GM21723 (cell line): Measurements from ENCODE around the gene PSTPIP1.
"Not testable (repeated sequence)": the region's sequence is repeated elsewhere in the genome, so short reads cannot be mapped to it uniquely, and the experiment has no call there.

ENCODE experiments used
- ATAC-seq: cut with Tn5 transposase; IDR thresholded peaks from one replicate; pipeline ENCODE4 v1.9.1; 2021; ENCODE audit warnings: mild to moderate bottlenecking, moderate library complexity; ENCODE audit not compliant: unreplicated experiment

PSTPIP1 gene

GRCh38 chr15:76994971-76995945, at the start of gene PSTPIP1:
PSTPIP1 (plus strand) TSS chr15:76995126; CDS start chr15:76995574, 448 bp downstream.
- peak; percentile 54 for ATAC-seq

DNA sequence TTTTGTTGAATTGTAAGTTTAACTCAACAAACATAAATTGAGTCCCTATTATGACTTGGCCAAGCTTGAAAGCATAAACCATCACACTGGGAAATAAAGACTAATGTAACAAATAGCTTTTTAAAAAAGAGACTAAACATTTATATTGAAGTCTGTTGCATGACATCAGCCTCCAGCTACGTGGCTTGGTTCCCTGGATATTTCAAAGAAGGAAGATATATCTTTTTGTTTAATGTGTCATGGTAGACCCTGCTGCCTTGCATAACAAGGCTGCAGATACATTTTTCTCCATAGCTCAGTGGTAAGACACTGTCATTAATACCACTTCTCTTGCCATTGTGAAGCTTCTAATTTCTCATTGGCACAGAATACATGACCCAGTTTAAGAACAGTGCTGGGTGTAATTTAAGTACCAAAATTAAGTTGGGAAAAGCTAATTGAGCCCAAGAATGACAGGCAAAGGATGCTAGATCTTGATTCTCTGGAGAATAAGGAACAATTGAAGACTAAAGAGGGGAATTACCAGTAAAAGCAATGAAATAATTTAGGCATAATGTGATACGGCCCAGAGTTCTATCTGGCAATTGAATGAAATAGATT, 49.3 kb upstream of the PSTPIP1 start:
- no peak for ATAC-seq

DNA sequence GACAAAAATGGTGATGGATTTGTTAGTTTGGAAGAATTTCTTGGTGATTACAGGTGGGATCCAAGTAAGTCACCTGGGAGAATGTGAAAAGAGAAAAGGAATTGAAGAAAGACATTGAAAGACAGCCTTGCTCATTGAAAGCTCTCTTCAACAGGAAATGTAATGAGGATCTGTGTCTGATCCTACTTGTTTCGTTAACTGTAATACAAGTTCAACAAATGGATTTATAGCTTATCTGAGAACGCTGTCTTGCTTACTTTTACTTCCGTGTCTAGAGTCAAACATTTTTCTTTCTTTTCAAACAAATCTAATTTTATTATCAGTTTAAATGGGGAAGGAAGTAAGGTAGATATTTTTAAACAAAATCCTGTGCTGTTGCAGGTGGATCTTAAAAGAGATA, 47.5 kb upstream of the PSTPIP1 start:
- ATAC-seq: no peak

- no peak for ATAC-seq
These were observed 43.7 kb upstream of the PSTPIP1 start for GRCh38 chr15:76951220-76951619.

DNA sequence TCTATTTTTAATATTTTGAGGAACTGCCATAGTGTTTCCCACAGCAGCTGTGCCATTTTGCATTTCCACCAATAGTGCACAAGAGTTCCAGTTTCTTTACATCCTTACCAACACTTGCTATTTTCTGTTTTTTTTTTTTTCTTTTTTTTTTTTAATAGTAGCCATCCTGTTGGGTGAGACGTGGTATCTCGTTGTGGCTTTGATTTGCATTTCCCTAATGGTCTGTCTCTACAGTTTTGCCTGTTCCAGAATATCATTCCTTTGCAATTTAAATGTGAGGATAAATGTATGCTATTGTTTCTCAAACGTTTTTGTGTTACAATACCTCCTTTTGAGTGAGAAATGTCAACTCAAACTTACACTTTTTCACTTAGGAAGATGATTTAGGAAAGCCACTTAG, 41.0 kb upstream of the PSTPIP1 start:
- ATAC-seq: no peak

DNA sequence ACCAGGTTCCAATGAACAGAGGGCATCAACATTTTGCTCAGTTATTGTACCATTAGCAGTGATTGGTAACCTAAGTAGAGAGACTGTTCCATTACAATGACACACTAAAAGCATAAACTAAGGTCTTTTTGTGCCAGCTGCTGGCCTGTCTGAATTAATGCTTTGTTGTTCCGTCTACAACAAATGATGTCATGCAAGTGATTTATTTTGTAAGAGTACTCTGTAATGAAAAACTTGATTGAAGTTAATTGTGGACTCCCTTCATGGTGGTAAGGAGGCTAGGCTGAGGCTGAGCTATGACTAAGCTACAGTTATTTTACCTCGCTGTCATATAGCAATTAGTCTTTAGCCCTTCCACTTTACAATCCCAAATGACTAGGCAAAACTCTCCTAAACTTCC, 40.2 kb upstream of the PSTPIP1 start:
- ATAC-seq: no peak

DNA sequence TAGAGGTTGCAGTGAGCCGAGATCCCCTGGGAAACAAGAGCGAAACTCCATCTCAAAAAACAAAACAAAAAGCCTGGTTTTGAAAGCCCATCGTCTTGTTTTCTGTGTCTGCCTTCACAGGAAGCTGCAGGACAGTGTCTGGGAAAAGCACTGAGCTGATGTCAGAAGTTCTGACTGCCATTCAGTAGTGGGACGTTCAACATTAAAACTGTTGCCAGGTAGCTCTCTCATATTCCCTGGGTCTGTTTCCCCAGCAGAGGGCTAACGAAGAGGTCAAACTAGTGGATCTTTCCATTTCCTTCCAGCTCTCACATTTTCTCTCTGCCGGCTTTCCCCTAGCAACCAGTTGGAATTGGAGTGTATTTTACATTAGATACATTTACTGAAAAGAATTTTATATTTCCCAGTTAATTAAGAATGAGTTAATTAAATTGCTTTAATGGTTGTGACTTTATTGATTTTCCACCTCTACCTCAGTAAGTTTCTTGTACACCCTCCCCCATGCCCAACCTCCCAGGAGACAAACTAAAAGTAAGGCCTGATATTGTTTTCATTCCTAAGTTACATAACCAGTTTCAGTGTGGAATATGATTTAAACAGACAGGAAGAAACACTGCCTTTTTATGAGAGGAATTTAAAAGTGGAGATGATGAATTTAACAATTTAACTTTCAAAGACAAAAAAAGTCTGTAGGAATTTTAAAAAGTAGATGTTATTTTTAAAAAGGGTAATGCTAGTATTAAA, 33.5 kb upstream of the PSTPIP1 start:
- ATAC-seq: no peak

DNA sequence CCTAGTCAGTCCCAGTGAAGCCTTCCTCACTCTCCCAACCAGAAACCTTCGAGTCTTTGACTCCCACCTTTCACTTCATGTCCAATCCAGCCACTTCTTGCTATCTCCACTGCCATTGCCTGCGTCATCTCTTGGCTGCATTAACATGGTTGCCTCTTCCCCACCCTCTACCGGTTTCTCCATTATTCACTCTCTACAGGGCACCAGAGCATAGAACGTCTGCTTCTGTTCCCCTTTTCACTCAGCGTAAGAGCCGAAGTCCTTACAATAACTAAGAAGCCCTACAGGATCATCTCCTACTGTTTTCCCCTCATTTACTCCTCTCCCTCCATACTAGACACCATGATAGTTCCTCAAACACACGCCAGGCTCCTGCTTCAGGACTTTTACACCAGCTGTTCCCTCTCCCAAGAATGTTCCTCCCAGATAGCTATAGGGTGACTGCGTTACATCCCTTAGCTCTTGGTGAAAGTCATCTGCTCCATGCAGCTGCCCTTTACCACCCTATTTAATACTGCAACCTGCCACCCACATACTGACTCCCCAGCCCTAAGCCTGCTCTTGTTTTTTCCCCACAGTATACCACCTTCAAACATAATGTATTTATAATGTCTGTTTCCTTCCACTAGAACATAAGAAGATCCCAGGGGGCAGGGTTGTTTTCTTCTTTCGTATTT, 32.5 kb upstream of the PSTPIP1 start:
- no peak for ATAC-seq

DNA sequence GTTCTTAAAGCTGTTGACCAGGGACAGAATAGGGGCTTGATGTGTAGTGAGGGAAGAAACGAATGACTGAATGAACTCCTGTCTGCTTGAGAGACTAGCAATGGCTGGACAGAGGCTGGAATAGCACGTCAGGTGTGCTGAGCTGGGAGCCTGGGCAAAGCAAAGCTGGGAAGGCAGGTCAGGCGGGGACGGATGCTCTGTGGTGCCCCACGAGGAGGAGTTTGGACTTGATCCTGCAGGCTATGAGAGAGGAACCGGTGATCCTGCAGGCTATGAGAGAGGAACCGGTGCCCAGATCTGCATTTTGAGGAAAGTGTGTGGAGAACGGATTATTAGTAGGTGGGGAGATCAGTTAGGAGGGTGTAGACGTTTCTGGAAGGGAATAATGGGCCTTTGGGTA, 31.3 kb upstream of the PSTPIP1 start:
- ATAC-seq: no peak

- no peak for ATAC-seq
These were observed 30.8 kb upstream of the PSTPIP1 start for GRCh38 chr15:76964157-76964556.

DNA sequence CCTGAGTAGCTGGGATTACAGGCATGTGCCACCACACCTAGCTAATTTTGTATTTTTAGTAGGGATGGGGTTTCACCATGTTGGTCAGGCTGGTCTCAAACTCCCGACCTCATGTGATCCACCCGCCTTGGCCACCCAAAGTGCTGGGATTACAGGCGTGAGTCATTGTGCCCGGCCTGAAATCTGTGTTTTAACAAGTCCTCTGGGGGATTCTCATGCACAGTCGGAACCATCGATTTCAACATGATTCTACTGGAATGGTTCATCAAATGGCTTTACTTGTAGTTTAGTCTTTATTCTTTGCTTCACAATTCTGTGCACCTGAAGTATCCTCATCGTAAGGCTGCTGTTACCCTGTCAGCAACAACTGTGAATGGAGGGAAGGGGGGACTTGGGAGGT, 28.9 kb upstream of the PSTPIP1 start:
- not testable (repeated sequence) for ATAC-seq

DNA sequence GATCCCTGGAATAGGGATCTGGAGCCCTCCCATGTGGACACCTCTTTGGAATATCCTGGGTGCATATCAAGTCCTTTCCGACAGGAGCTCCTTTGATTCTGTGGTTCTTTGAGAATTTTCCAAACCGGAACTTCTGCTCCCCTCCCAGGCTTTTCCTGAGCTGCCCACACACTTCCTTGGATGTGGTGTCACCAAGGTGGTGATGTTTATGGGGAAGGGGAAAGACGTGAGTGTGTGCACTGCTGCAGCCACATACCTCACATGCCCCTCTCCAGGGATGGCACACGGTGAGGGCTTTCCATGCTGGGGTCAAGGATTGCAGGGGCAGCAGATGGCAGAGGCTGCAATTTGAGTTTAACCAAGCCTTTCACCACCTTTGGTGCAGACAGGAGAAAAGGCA, 27.9 kb upstream of the PSTPIP1 start:
- ATAC-seq: no peak

DNA sequence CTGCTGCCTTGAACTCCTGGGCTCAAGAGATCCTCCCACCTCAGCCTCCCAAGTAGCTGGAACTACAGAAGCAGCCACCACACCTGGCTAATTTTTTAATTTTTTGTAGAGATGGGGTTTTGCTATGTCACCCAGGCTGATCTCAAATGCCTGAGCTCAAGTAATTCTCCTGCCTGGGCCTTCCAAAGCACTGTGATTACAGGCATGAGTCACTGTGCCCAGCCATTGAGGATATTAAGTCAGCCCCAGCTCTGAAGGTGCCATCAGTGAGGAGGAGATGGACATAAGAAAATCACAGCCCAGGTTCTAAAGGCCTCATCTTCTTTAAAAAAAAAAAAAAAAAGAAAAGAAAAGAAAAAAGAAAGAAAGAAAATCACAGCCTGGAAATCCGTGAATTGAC, 26.6 kb upstream of the PSTPIP1 start:
- ATAC-seq: no peak

DNA sequence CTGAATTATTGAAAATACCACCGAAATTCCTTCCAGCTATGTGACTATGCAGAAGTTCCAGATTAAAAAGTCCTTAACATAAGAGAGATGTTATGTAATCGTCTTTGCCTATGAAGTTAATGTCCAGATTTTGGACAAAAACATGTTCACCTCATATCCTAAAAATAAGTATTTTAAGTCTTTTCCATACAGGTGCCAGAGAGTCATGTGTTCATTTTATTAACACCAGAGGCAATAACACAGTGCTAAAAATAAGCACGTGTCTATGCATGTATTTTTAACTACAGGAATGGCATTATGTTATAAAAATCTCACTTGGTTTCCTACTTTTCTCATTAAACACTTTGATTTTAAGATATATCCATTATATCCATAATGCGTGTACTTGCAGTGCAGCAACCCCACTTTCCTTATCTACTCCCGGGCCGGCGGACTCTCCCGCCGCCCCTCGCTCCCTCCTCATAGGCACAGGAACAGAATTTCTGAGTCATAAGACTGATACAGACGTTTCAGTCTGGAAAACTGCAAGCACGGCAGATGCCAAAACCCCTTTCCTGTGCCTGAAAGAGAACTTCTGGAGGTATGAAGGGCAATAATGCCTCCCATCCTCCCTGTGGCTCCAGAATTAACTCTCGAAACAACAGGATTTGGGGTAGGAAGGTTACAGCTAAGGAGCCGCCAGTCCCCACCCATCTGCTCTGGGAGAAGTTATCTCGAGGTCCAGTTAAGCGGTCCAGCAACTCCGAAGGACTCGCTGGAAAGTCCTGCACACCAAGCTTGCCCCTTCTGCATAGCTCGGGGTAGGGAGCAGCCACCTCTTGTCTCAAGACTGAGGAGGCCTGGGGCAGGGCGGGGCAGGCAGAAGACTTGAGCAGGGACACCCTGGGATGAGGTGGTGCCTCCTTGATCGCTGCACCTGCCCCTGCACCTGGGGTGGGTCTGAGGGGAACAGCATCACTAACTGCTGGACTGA, 22.3 kb upstream of the PSTPIP1 start:
- ATAC-seq: no peak

- ATAC-seq: no peak
These were observed 21.6 kb upstream of the PSTPIP1 start for GRCh38 chr15:76973362-76973743.

- no peak for ATAC-seq
These were observed 21.0 kb upstream of the PSTPIP1 start for GRCh38 chr15:76973906-76974305.

DNA sequence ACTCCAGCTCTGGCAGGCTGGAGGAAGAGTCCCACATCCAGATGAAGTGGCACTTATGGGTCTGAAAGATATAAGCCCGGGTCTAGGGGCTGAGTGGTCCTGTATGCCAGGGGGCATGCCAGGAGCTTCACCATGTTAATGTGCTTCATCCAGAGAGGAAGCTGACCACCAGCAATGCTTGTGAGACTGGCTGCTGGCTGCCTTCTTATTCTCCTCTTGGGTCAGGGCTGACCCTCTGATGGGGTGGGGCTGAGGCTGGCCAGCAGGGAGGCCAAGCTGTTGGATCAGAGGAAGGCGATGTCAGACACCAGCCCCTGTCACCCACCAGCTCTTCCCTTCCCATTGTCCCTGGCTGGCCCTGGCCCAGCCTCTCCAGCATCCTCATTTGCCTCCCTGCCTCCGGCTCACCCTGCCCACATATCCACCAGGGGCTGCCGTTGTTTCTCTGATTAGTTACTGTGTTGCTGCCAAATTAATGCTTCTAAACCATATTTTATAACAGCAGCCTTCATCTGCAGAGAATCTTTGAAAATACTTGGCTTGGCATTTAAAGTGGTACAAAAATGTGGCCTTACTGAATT, 20.4 kb upstream of the PSTPIP1 start:
- ATAC-seq: no peak

DNA sequence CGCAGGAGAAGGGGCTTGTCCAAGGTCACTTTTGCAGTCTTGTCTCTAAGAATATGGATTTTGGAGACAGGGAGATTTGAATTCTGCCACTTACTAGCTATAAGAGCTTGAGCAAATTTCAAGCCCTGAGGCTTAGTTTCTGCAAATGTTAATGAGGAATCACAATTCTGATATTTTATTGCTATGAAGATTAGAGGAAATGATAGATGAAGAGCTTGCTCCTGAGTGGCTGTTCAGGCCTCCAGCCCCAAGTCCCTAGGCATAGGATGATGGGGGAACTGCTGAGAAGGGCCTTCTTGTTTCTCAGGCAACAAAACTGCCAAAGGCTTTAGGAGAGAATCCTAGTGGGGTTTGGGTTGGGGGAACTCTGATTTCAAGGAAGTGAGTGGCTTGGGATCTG, 18.8 kb upstream of the PSTPIP1 start:
- ATAC-seq: no peak

DNA sequence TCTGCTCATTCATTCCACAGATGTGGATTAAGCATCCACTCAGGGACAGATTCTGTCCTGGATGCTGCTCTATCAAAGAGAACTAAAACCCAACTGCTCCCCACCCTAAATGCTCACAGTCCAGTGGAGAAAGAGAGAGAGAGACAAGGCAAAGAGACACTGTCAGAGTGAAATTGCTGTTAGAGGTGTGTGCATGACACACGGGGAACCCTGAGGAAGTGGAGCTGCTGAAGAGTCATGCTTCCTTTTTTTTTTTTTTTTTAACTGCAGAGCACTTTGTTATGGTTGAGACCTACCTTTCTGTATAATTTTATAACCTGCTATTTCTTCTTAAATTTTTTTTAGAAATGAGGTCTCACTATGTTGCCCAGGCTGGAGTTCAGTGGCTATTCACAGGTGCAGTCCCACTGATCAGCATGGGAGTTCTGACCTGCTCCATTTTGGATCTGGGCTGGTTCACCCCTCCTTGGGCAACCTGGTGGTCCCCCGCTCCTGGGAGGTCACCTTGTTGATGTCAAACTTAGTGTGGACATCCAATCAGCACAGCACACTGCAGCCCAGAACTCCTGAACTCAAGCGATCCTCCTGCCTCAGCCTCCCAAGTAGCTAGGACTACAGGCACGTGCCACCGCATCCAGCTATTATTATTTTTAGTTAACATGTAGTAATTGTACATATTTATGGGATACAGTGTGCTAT, 18.2 kb upstream of the PSTPIP1 start:
- ATAC-seq: no peak
